HepG2 (cell line): ENCODE data around the gene FAM3B. TPM values are rescaled to one million over a fixed set of nuclear protein-coding genes. Genes with fewer than 3 reads are reported as not detected.
A peak's percentile ranks its signal among the peaks of the same experiment; 100 is the strongest.

Experiments used
- AGO2 ChIP-seq: fragments of 200-400 bp; formaldehyde crosslinking; optimal IDR thresholded peaks from 2 replicates; pipeline ENCODE3; 2017; ENCODE audit warnings: mild to moderate bottlenecking, low read depth, low read length, moderate library complexity
- CBX2 ChIP-seq, 2 experiments: fragments of 200-600 bp in 1 of 2; sonication (generic); formaldehyde crosslinking in 1 of 2; IDR thresholded peaks; 2 replicates each; pipeline versions ENCODE4 v1.7.0 to v1.8.1; 2018 to 2022; ENCODE audit warnings: low read depth in 2 of 2, low read length in 1 of 2, mild to moderate bottlenecking in 1 of 2, missing genetic modification reagents in 1 of 2
- HINFP ChIP-seq: sonication (generic); formaldehyde crosslinking; IDR thresholded peaks from 2 replicates; pipeline ENCODE4 v1.4.0; 2020; ENCODE audit warnings: low read depth, mild to moderate bottlenecking, missing genetic modification reagents
- KMT2B ChIP-seq: IDR thresholded peaks from 2 replicates; pipeline ENCODE4 v1.6.1; 2016; ENCODE audit warnings: missing genetic modification reagents, missing compliant biosample characterization
- RARA ChIP-seq: IDR thresholded peaks from 2 replicates; pipeline ENCODE4 v1.6.1; 2016; ENCODE audit warnings: missing genetic modification reagents, missing compliant biosample characterization
- ZBTB21 ChIP-seq: sonication (generic); formaldehyde crosslinking; IDR thresholded peaks from 2 replicates; pipeline ENCODE4 v1.4.0; 2020; ENCODE audit warnings: missing genetic modification reagents
- ZFP1 ChIP-seq: IDR thresholded peaks from 2 replicates; pipeline ENCODE4 v1.6.1; 2016
- ZFP36L2 ChIP-seq: sonication (generic); formaldehyde crosslinking; IDR thresholded peaks from 2 replicates; pipeline ENCODE4 v1.4.0; 2020; ENCODE audit warnings: missing genetic modification reagents
- ZIK1 ChIP-seq: sonication (generic); formaldehyde crosslinking; IDR thresholded peaks from 2 replicates; pipeline ENCODE4 v1.5.0; 2020; ENCODE audit warnings: mild to moderate bottlenecking, low read depth, missing genetic modification reagents, borderline replicate concordance
- ZKSCAN5 ChIP-seq: sonication (generic); formaldehyde crosslinking; IDR thresholded peaks from 2 replicates; pipeline ENCODE4 v1.5.1; 2020; ENCODE audit warnings: mild to moderate bottlenecking, missing genetic modification reagents
- ZNF224 ChIP-seq: sonication (generic); formaldehyde crosslinking; IDR thresholded peaks from 2 replicates; pipeline ENCODE4 v1.5.0; 2020; ENCODE audit warnings: mild to moderate bottlenecking, missing genetic modification reagents
- ZNF260 ChIP-seq: sonication (generic); formaldehyde crosslinking; IDR thresholded peaks from 2 replicates; pipeline ENCODE4 v1.4.0; 2020; ENCODE audit warnings: missing genetic modification reagents, low read depth, mild to moderate bottlenecking, borderline replicate concordance
- ZZZ3 ChIP-seq: sonication (generic); formaldehyde crosslinking; IDR thresholded peaks from 2 replicates; pipeline ENCODE4 v1.4.0; 2020; ENCODE audit warnings: missing genetic modification reagents, mild to moderate bottlenecking, borderline replicate concordance
- polyA plus RNA-seq, 8 experiments: library from polyadenylated mRNA; depleted of rRNA in 3 of 8; stranded (reverse) in 7 of 8; unstranded in 1 of 8; fragments of >200 nt; fragmentation: Illumina TruSeq in 4 of 8; extraction: Trizol in 4 of 8; gene quantifications; 2 replicates each; pipeline versions ENCODE4 v1.2.1 to v1.2.3, GENCODE V29; 2011 to 2016; ENCODE audit warnings: low read depth in 4 of 8, missing spikeins in 1 of 8, mixed read lengths in 1 of 8; ENCODE audit not compliant: insufficient read depth in 1 of 8
- total RNA-seq, 5 experiments: library from RNA; depleted of rRNA; stranded (reverse); fragments of >200 nt; fragmentation: Illumina TruSeq; extraction: Trizol; gene quantifications; 2 replicates each; pipeline ENCODE4 v1.2.3, GENCODE V29; 2016; ENCODE audit warnings: low read depth in 1 of 5
- TF ChIP-seq, protein P1 (sequence below): sonication (generic); formaldehyde crosslinking; IDR thresholded peaks from 2 replicates; pipeline ENCODE4 v1.4.0; 2020; ENCODE audit warnings: missing genetic modification reagents
- TF ChIP-seq, protein P2 (sequence below): sonication (generic); formaldehyde crosslinking; IDR thresholded peaks from 2 replicates; pipeline ENCODE4 v1.5.0; 2020; ENCODE audit warnings: missing genetic modification reagents
- TF ChIP-seq, protein P3 (sequence below): sonication (generic); formaldehyde crosslinking; IDR thresholded peaks from 2 replicates; pipeline ENCODE4 v1.9.0; 2021; ENCODE audit warnings: missing genetic modification reagents, borderline replicate concordance
- TF ChIP-seq, protein P4 (sequence below): sonication (generic); formaldehyde crosslinking; IDR thresholded peaks from 2 replicates; pipeline ENCODE4 v1.8.0; 2022; ENCODE audit warnings: mild to moderate bottlenecking, missing genetic modification reagents; ENCODE audit not compliant: insufficient replicate concordance

The FAM3B gene
- total and polyA plus RNA-seq, 2 of the 13 experiments (the other 11 are each of a cell fraction or from before 2014, with no cell fraction given): 46.5 to 62.0 TPM

GRCh38 chr21:41322496-41323382, 6.1 kb downstream of the FAM3B start (continued):
- TF ChIP-seq, protein P1, sequence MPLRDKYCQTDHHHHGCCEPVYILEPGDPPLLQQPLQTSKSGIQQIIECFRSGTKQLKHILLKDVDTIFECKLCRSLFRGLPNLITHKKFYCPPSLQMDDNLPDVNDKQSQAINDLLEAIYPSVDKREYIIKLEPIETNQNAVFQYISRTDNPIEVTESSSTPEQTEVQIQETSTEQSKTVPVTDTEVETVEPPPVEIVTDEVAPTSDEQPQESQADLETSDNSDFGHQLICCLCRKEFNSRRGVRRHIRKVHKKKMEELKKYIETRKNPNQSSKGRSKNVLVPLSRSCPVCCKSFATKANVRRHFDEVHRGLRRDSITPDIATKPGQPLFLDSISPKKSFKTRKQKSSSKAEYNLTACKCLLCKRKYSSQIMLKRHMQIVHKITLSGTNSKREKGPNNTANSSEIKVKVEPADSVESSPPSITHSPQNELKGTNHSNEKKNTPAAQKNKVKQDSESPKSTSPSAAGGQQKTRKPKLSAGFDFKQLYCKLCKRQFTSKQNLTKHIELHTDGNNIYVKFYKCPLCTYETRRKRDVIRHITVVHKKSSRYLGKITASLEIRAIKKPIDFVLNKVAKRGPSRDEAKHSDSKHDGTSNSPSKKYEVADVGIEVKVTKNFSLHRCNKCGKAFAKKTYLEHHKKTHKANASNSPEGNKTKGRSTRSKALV (CRISPR knock-in tag): no peak
- TF ChIP-seq CBX2 (IDR thresholded peaks at IDR 0.05; ENCODE audit: low read depth, low read length) (no peak), CBX2 (CRISPR knock-in tag; IDR thresholded peaks at IDR 0.05; ENCODE audit: low read depth) (no peak), ZIK1 (no peak), ZFP1 (CRISPR knock-in tag) (no peak; the same call in none of the 2 replicates), RARA (CRISPR knock-in tag) (peak; percentile 93), ZZZ3 (no peak), ZNF260 (CRISPR knock-in tag) (no peak), KMT2B (CRISPR knock-in tag) (no peak; the same call in none of the 2 replicates), ZBTB21 (CRISPR knock-in tag) (no peak), ZKSCAN5 (CRISPR knock-in tag) (no peak), ZFP36L2 (no peak), HINFP (no peak), ZNF224 (CRISPR knock-in tag) (no peak), AGO2 (peak; percentile 64)
- TF ChIP-seq, protein P2, sequence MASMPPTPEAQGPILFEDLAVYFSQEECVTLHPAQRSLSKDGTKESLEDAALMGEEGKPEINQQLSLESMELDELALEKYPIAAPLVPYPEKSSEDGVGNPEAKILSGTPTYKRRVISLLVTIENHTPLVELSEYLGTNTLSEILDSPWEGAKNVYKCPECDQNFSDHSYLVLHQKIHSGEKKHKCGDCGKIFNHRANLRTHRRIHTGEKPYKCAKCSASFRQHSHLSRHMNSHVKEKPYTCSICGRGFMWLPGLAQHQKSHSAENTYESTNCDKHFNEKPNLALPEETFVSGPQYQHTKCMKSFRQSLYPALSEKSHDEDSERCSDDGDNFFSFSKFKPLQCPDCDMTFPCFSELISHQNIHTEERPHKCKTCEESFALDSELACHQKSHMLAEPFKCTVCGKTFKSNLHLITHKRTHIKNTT (CRISPR knock-in tag): no peak
- TF ChIP-seq, protein P3, sequence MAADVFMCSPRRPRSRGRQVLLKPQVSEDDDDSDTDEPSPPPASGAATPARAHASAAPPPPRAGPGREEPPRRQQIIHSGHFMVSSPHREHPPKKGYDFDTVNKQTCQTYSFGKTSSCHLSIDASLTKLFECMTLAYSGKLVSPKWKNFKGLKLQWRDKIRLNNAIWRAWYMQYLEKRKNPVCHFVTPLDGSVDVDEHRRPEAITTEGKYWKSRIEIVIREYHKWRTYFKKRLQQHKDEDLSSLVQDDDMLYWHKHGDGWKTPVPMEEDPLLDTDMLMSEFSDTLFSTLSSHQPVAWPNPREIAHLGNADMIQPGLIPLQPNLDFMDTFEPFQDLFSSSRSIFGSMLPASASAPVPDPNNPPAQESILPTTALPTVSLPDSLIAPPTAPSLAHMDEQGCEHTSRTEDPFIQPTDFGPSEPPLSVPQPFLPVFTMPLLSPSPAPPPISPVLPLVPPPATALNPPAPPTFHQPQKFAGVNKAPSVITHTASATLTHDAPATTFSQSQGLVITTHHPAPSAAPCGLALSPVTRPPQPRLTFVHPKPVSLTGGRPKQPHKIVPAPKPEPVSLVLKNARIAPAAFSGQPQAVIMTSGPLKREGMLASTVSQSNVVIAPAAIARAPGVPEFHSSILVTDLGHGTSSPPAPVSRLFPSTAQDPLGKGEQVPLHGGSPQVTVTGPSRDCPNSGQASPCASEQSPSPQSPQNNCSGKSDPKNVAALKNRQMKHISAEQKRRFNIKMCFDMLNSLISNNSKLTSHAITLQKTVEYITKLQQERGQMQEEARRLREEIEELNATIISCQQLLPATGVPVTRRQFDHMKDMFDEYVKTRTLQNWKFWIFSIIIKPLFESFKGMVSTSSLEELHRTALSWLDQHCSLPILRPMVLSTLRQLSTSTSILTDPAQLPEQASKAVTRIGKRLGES (CRISPR knock-in tag): no peak; the same call in 1 of the 2 replicates
- TF ChIP-seq, protein P4, sequence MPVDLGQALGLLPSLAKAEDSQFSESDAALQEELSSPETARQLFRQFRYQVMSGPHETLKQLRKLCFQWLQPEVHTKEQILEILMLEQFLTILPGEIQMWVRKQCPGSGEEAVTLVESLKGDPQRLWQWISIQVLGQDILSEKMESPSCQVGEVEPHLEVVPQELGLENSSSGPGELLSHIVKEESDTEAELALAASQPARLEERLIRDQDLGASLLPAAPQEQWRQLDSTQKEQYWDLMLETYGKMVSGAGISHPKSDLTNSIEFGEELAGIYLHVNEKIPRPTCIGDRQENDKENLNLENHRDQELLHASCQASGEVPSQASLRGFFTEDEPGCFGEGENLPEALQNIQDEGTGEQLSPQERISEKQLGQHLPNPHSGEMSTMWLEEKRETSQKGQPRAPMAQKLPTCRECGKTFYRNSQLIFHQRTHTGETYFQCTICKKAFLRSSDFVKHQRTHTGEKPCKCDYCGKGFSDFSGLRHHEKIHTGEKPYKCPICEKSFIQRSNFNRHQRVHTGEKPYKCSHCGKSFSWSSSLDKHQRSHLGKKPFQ (CRISPR knock-in tag): no peak
